HG03457 (cell line): ENCODE data around the gene PRICKLE2.

ENCODE experiments used
- ATAC-seq: cut with Tn5 transposase; IDR thresholded peaks from one replicate; pipeline ENCODE4 v1.9.1; 2021; ENCODE audit warnings: moderate number of reproducible peaks; ENCODE audit not compliant: unreplicated experiment

Gene PRICKLE2

GRCh38 chr3:64220161-64220914 lies 4.9 kb downstream of the PRICKLE2 start:
- no peak for ATAC-seq

GRCh38 chr3:64218746-64219145 lies 6.5 kb downstream of the PRICKLE2 start:
- no peak for ATAC-seq

- ATAC-seq: no peak
Measured at GRCh38 chr3:64218329-64218728, 6.9 kb downstream of the PRICKLE2 start.

GRCh38 chr3:64216274-64217147 lies 8.8 kb downstream of the PRICKLE2 start:
- ATAC-seq: no peak

- no peak for ATAC-seq
Measured at GRCh38 chr3:64215559-64215958, 9.7 kb downstream of the PRICKLE2 start.

GRCh38 chr3:64215103-64215502 lies 10.2 kb downstream of the PRICKLE2 start:
- no peak for ATAC-seq

- ATAC-seq: no peak
Measured at GRCh38 chr3:64214381-64215018, 10.8 kb downstream of the PRICKLE2 start.

- ATAC-seq: no peak
Measured at GRCh38 chr3:64213962-64214379, 11.3 kb downstream of the PRICKLE2 start.

- no peak for ATAC-seq
Measured at GRCh38 chr3:64213224-64213878, 11.9 kb downstream of the PRICKLE2 start.

GRCh38 chr3:64209866-64210621 lies 15.2 kb downstream of the PRICKLE2 start:
- ATAC-seq: no peak

GRCh38 chr3:64207289-64208080 lies 17.8 kb downstream of the PRICKLE2 start:
- no peak for ATAC-seq

- ATAC-seq: no peak
Measured at GRCh38 chr3:64203969-64204908, 21.0 kb downstream of the PRICKLE2 start.

- no peak for ATAC-seq
Measured at GRCh38 chr3:64203216-64203615, 22.1 kb downstream of the PRICKLE2 start.

- no peak for ATAC-seq
Measured at GRCh38 chr3:64199932-64200331, 25.3 kb downstream of the PRICKLE2 start.

- ATAC-seq: no peak
Measured at GRCh38 chr3:64196236-64196929, 28.9 kb downstream of the PRICKLE2 start.

- no peak for ATAC-seq
Measured at GRCh38 chr3:64195789-64196188, 29.5 kb downstream of the PRICKLE2 start.

GRCh38 chr3:64191822-64192221 lies 33.4 kb downstream of the PRICKLE2 start:
- no peak for ATAC-seq
